ENCODE results near the gene PLD1. TPM values are rescaled to one million over a fixed set of nuclear protein-coding genes. Genes with fewer than 3 reads are reported as not detected.

Gene PLD1
- total RNA-seq, 2 donors from 2014 or later: 51.3 to 95.2 TPM

GRCh38 chr3:171835613-171836012, 25.3 kb upstream of the PLD1 start:
- Histone ChIP-seq H3K9me3 (no peaks in the 10 kb centered on the region), H3K4me3 (no peak overlapping the region), H3K27me3 (replicated peaks; ENCODE audit: insufficient read depth) (no peaks in the 10 kb centered on the region), H3K36me3 (no peaks in the 10 kb centered on the region), H3K27ac (no peak overlapping the region), H3K4me1 (ENCODE audit: control insufficient read depth in 1 of 2, low read depth in 2 of 2) (peaks cover 0 to 35% of the 10 kb centered on the region in 2 donors)
- no peak for TF ChIP-seq CTCF (IDR thresholded peaks at IDR 0.05)
- ATAC-seq (ENCODE audit: insufficient number of reproducible peaks, low FRiP score, low read depth) (no peak), DNase-seq (ENCODE audit: low spot score) (no peak)

- ATAC-seq (ENCODE audit: insufficient number of reproducible peaks, low FRiP score, low read depth) (no peak), DNase-seq (ENCODE audit: low spot score) (no peak)
- Histone ChIP-seq H3K4me1 (ENCODE audit: control insufficient read depth in 1 of 2, low read depth in 2 of 2) (peaks cover 2 to 39% of the 10 kb centered on the region in 2 donors), H3K36me3 (no peaks in the 10 kb centered on the region), H3K4me3 (no peak overlapping the region), H3K27me3 (replicated peaks; ENCODE audit: insufficient read depth) (no peaks in the 10 kb centered on the region), H3K9me3 (no peaks in the 10 kb centered on the region), H3K27ac (no peak overlapping the region)
- TF ChIP-seq CTCF (IDR thresholded peaks at IDR 0.05): no peak
Observed at GRCh38 chr3:171835116-171835515, 24.8 kb upstream of the PLD1 start.

GRCh38 chr3:171834461-171834801, 24.1 kb upstream of the PLD1 start:
- H3K27ac ChIP-seq: no peak overlapping the region
- H3K9me3 ChIP-seq: no peaks in the 10 kb centered on the region
- H3K27me3 ChIP-seq (replicated peaks; ENCODE audit: insufficient read depth): no peaks in the 10 kb centered on the region
- TF ChIP-seq CTCF (IDR thresholded peaks at IDR 0.05): no peak
- no peak overlapping the region for H3K4me3 ChIP-seq
- no peak for DNase-seq (ENCODE audit: low spot score)
- H3K36me3 ChIP-seq: no peaks in the 10 kb centered on the region
- no peak for ATAC-seq (ENCODE audit: insufficient number of reproducible peaks, low FRiP score, low read depth)
- H3K4me1 ChIP-seq (ENCODE audit: control insufficient read depth in 1 of 2, low read depth in 2 of 2): peaks cover 3 to 43% of the 10 kb centered on the region in 2 donors

- H3K4me3 ChIP-seq: no peak overlapping the region
- no peak overlapping the region for H3K27ac ChIP-seq
- no peaks in the 10 kb centered on the region for H3K9me3 ChIP-seq
- no peaks in the 10 kb centered on the region for H3K27me3 ChIP-seq (replicated peaks; ENCODE audit: insufficient read depth)
- H3K36me3 ChIP-seq: no peaks in the 10 kb centered on the region
- peaks cover 3 to 43% of the 10 kb centered on the region in 2 donors for H3K4me1 ChIP-seq (ENCODE audit: control insufficient read depth in 1 of 2, low read depth in 2 of 2)
- no peak for ATAC-seq (ENCODE audit: insufficient number of reproducible peaks, low FRiP score, low read depth)
- no peak for TF ChIP-seq CTCF (IDR thresholded peaks at IDR 0.05)
- DNase-seq (ENCODE audit: low spot score): no peak
Observed at GRCh38 chr3:171833789-171834460, 23.6 kb upstream of the PLD1 start.

GRCh38 chr3:171832989-171833388, 22.7 kb upstream of the PLD1 start:
- ATAC-seq (ENCODE audit: insufficient number of reproducible peaks, low FRiP score, low read depth): no peak
- no peaks in the 10 kb centered on the region for H3K9me3 ChIP-seq
- H3K4me1 ChIP-seq (ENCODE audit: control insufficient read depth in 1 of 2, low read depth in 2 of 2): peaks cover 3 to 36% of the 10 kb centered on the region in 2 donors
- no peaks in the 10 kb centered on the region for H3K36me3 ChIP-seq
- H3K27me3 ChIP-seq (replicated peaks; ENCODE audit: insufficient read depth): no peaks in the 10 kb centered on the region
- H3K4me3 ChIP-seq: no peak overlapping the region
- no peak for DNase-seq (ENCODE audit: low spot score)
- no peak overlapping the region for H3K27ac ChIP-seq
- no peak for TF ChIP-seq CTCF (IDR thresholded peaks at IDR 0.05)

Data from thoracic aorta (tissue), 2 donors.